Osteoblast (primary cell): ENCODE results near the gene CDK15. TPM values are rescaled to one million over a fixed set of nuclear protein-coding genes. Genes with fewer than 3 reads are reported as not detected.
A peak's percentile ranks its signal among the peaks of the same experiment; 100 is the strongest.

Source experiments
- DNase-seq: peaks from one replicate; pipeline ENCODE4 v3.0.0; 2011; ENCODE audit warnings: low spot score, mixed read lengths; ENCODE audit not compliant: insufficient read length; ENCODE audit errors: missing footprints
- H2AFZ ChIP-seq: 2 replicates; pipeline ENCODE4 v1.6.0; 2011; ENCODE audit warnings: mild to moderate bottlenecking, low read length
- H3K27ac ChIP-seq: 2 replicates; pipeline ENCODE4 v1.5.1; 2011; ENCODE audit warnings: mild to moderate bottlenecking, low read depth, low read length, moderate library complexity
- H3K27me3 ChIP-seq: 2 replicates; pipeline ENCODE4 v1.6.0; 2012; ENCODE audit warnings: mild to moderate bottlenecking, control low read depth, inconsistent platforms, low read length, moderate library complexity; ENCODE audit not compliant: insufficient read depth
- H3K36me3 ChIP-seq: 2 replicates; pipeline ENCODE4 v1.5.1; 2011; ENCODE audit warnings: mild to moderate bottlenecking, low read length, control low read depth, moderate library complexity; ENCODE audit not compliant: insufficient read depth
- H3K4me1 ChIP-seq: 2 replicates; pipeline ENCODE4 v1.5.1; 2011; ENCODE audit warnings: mild to moderate bottlenecking, low read length, control low read depth, moderate library complexity; ENCODE audit not compliant: insufficient read depth
- H3K4me2 ChIP-seq: 2 replicates; pipeline ENCODE4 v1.6.0; 2011; ENCODE audit warnings: mild to moderate bottlenecking, low read length; ENCODE audit not compliant: insufficient read depth
- H3K4me3 ChIP-seq: fragments of 200-600 bp; sonication (generic); 3 replicates; pipeline ENCODE4 v1.5.1; 2012; ENCODE audit warnings: mild to moderate bottlenecking, low read length, inconsistent platforms; ENCODE audit not compliant: insufficient read depth
- H3K79me2 ChIP-seq: 2 replicates; pipeline ENCODE4 v1.6.0; 2012; ENCODE audit warnings: mild to moderate bottlenecking, low read length, control low read depth, inconsistent platforms; ENCODE audit not compliant: insufficient read depth
- H3K9me3 ChIP-seq: 2 replicates; pipeline ENCODE4 v1.5.1; 2011; ENCODE audit warnings: low read depth, low read length, control low read depth
- H4K20me1 ChIP-seq: 2 replicates; pipeline ENCODE4 v1.6.0; 2012; ENCODE audit warnings: mild to moderate bottlenecking, low read length, control low read depth; ENCODE audit not compliant: insufficient read depth
- CTCF ChIP-seq: IDR thresholded peaks from 2 replicates; pipeline ENCODE4 v1.5.1; 2011; ENCODE audit warnings: mild to moderate bottlenecking, low read depth, low read length, moderate library complexity; ENCODE audit errors: extremely low read depth
- total RNA-seq: library from RNA; depleted of rRNA; stranded (reverse); fragments of >200 nt; gene quantifications from 2 replicates; pipeline ENCODE4 v1.2.3, GENCODE V29; 2012

Gene CDK15
- total RNA-seq, 1 donor = 4.7 TPM

GRCh38 chr2:201827621-201828020, 21.3 kb downstream of the CDK15 start:
- Histone ChIP-seq H3K4me2 (no peak overlapping the region), H4K20me1 (no peaks in the 10 kb centered on the region), H2AFZ (no peak overlapping the region), H3K4me3 (no peak overlapping the region), H3K36me3 (no peaks in the 10 kb centered on the region), H3K27ac (no peak overlapping the region), H3K79me2 (no peaks in the 10 kb centered on the region), H3K4me1 (peaks cover 29% of the 10 kb centered on the region), H3K27me3 (no peaks in the 10 kb centered on the region), H3K9me3 (no peaks in the 10 kb centered on the region)
- TF ChIP-seq CTCF = no peak
- no peak for DNase-seq

- Histone ChIP-seq H3K79me2 (no peaks in the 10 kb centered on the region), H3K4me1 (peaks cover 29% of the 10 kb centered on the region), H3K9me3 (no peaks in the 10 kb centered on the region), H2AFZ (peak overlapping the region; percentile 1), H3K27ac (no peak overlapping the region), H3K4me3 (no peak overlapping the region), H3K36me3 (no peaks in the 10 kb centered on the region), H3K27me3 (no peaks in the 10 kb centered on the region), H4K20me1 (no peaks in the 10 kb centered on the region), H3K4me2 (no peak overlapping the region)
- no peak for DNase-seq
- no peak for TF ChIP-seq CTCF
Observed at GRCh38 chr2:201828220-201828619, 21.9 kb downstream of the CDK15 start.

GRCh38 chr2:201830666-201831065, 24.3 kb downstream of the CDK15 start:
- H3K4me2 ChIP-seq = peak overlapping the region; percentile 31
- no peak overlapping the region for H2AFZ ChIP-seq
- DNase-seq = no peak
- no peaks in the 10 kb centered on the region for H3K27me3 ChIP-seq
- no peak for TF ChIP-seq CTCF
- peak overlapping the region; percentile 77 for H3K27ac ChIP-seq
- no peak overlapping the region for H3K4me3 ChIP-seq
- H4K20me1 ChIP-seq = no peaks in the 10 kb centered on the region
- H3K4me1 ChIP-seq = peaks cover 29% of the 10 kb centered on the region
- no peaks in the 10 kb centered on the region for H3K79me2 ChIP-seq
- no peaks in the 10 kb centered on the region for H3K36me3 ChIP-seq
- H3K9me3 ChIP-seq = no peaks in the 10 kb centered on the region

GRCh38 chr2:201831469-201831868, 25.1 kb downstream of the CDK15 start:
- no peak overlapping the region for H2AFZ ChIP-seq
- no peak for TF ChIP-seq CTCF
- H4K20me1 ChIP-seq = no peaks in the 10 kb centered on the region
- H3K79me2 ChIP-seq = no peaks in the 10 kb centered on the region
- H3K36me3 ChIP-seq = no peaks in the 10 kb centered on the region
- peak overlapping the region; percentile 37 for H3K4me2 ChIP-seq
- peak overlapping the region; percentile 77 for H3K27ac ChIP-seq
- no peak overlapping the region for H3K4me3 ChIP-seq
- H3K4me1 ChIP-seq = peaks cover 29% of the 10 kb centered on the region
- DNase-seq = peak; percentile 58
- no peaks in the 10 kb centered on the region for H3K27me3 ChIP-seq
- no peaks in the 10 kb centered on the region for H3K9me3 ChIP-seq
